ENCODE data around the gene RAB6B.

DNA sequence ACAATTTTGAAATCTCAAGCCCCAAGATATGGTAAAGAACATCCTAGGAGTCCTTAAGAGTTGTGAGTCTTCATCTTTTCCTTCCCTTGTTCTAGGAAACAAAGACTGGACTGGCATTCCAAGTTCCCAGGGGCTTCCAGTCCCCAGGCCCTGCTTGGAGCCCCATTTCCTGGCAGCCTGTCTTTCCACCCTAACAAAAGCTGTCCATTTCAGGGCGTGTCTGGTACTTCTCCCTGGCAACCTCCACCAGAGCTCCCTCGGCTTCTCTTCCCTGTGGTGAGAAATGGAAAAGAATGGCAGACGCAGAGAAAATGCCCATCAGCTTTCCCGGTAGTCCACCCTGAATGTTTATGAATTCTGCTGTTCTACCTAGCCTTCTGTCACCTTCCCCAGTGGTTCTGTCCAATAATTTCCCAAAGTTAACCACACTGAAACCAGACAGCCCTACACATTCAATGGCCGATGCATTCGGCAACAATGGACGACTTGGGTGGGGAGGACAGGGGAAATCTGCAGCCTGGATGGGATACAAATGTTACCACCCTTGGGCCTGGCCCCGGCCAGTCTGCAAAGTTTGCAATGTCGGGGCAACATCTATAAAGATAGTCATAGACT, 6.8 kb downstream of the RAB6B start:
- TF ChIP-seq, protein P1, sequence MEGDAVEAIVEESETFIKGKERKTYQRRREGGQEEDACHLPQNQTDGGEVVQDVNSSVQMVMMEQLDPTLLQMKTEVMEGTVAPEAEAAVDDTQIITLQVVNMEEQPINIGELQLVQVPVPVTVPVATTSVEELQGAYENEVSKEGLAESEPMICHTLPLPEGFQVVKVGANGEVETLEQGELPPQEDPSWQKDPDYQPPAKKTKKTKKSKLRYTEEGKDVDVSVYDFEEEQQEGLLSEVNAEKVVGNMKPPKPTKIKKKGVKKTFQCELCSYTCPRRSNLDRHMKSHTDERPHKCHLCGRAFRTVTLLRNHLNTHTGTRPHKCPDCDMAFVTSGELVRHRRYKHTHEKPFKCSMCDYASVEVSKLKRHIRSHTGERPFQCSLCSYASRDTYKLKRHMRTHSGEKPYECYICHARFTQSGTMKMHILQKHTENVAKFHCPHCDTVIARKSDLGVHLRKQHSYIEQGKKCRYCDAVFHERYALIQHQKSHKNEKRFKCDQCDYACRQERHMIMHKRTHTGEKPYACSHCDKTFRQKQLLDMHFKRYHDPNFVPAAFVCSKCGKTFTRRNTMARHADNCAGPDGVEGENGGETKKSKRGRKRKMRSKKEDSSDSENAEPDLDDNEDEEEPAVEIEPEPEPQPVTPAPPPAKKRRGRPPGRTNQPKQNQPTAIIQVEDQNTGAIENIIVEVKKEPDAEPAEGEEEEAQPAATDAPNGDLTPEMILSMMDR (IDR thresholded peaks at IDR 0.05): no peak
- no peak for TF ChIP-seq POLR2A (IDR thresholded peaks at IDR 0.05)
- TF ChIP-seq POLR2AphosphoS5 (IDR thresholded peaks at IDR 0.05): no peak

Data from breast epithelium (tissue), 3 donors.